GM21390 (cell line): Measurements from ENCODE around the gene MBD3L4.
"Not testable (repeated sequence)": the region's sequence is repeated elsewhere in the genome, so short reads cannot be mapped to it uniquely, and the experiment has no call there.

Experiments
- ATAC-seq: cut with Tn5 transposase; IDR thresholded peaks from one replicate; pipeline ENCODE4 v1.9.1; 2021; ENCODE audit not compliant: unreplicated experiment

MBD3L4 gene

GRCh38 chr19:7040079-7040478 is at the start of gene MBD3L4:
MBD3L4 (minus strand) TSS chr19:7040179; CDS start chr19:7040144, 35 bp downstream.
- not testable (repeated sequence) for ATAC-seq

DNA sequence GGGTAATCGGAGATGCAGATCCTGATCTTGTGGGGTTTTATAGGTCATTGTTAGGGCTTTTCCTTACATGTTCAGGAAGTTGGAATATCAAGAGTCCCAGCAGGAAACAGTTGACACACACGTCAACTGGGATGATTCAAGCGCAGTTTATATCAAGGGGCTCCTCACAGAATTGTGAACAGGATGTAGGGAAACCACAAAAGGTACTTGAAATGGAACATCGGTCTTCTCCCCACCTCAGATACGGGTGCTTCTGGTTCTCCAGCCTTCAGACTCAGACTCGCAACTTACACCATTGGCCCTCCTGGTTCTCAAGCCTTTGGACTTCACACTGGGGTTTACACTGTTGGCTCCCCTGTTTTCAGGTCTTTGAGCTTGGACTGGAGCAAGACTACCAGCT is 49.0 kb upstream of the MBD3L4 start:
- no peak for ATAC-seq

DNA sequence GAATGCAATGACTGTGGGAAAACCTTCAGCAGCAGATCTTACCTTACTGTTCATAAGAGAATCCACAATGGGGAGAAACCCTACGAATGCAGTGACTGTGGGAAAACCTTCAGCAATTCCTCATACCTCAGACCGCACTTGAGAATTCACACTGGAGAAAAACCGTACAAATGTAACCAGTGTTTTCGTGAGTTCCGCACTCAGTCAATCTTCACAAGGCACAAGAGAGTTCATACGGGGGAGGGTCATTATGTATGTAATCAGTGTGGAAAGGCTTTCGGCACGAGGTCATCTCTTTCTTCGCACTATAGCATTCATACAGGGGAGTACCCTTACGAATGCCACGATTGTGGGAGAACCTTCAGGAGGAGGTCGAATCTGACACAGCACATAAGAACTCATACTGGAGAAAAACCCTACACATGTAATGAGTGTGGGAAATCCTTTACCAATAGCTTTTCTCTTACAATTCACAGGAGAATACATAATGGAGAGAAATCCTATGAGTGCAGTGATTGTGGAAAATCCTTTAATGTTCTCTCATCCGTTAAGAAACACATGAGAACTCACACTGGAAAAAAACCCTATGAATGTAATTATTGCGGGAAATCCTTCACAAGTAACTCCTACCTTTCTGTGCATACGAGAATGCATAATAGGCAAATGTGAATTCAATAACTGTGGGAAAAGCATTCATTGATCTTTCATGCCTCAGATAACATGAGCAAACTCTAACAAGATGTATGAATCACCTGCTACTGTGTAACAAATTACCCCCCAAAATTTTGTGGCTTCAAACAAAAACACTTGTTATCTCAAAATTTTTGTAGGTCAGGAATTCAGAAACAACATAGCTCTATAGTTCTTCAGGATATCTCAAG is 43.3 kb upstream of the MBD3L4 start:
- no peak for ATAC-seq

DNA sequence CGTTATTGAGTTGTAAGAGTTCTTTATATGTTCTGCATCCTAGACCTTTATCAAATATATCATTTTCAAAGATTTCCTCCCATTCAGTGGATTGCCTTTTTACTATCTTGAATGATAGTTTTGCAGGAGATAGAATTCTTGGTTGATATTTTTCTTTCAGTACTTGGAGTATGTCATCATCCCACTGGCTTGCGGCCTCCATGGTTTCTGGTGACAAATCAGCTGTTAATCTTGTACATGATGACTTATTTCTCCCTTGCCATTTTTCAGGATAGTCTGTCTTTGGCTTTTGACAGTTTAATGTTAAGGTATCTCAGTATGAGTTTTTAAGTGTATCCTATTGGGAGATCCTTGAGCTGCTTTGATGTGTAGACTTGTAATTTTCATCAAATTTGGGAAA is 38.0 kb upstream of the MBD3L4 start:
- ATAC-seq: no peak

DNA sequence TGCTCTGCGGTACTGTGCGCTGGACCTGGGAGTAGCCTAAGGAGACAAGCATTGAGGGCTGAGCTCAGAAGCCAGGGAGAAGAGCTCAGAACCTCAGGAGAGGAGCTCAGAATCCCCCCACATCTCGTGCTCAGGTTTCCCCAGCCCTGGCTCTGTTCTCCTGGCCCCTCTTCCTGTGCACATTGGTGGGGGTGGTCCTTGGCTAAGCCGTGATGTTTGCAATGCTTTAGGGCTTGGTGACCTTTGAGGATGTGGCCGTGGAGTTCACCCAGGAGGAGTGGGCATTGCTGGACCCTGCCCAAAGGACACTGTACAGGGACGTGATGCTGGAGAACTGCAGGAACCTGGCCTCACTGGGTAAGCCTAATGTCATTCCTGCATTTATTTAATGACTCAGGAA is 36.2 kb upstream of the MBD3L4 start:
- no peak for ATAC-seq

GRCh38 chr19:7074705-7075282 is 34.8 kb upstream of the MBD3L4 start:
- ATAC-seq: no peak

DNA sequence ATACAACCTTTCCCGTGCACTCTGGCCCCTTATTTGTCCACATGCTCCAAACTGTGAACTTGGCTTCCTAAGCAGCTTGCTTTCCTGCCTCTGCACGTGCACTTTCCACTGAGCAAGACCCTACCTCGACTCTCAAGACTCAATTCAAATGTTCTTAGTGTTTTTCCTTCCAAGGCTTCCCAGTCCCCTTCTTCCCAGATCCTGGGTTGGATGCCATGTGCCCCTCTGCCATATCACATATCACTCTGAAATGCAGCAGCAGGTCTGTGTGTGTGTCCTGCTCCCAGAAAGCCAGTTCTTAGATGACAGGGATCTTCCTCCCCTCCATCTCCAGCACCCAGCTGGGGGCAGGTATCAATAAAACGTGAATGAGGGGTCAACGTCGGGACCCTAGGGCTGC is 32.6 kb upstream of the MBD3L4 start:
- no peak for ATAC-seq

DNA sequence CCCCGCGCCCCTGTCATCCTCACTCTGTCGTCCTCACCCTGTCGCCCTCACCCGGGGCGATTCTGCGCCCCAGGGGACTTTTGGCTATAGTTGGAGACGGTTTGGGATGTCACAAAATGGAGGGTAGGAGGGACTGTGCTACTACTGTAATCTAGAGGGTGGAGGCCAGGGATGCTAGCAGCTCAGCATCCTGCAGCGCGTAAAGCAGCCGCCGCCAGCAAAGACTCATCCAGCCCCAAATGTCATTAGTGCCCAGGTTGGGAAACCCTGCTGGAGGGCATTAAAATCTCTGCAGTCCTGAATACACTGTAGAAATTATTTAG is 29.9 kb upstream of the MBD3L4 start:
- ATAC-seq: peak; percentile 8

DNA sequence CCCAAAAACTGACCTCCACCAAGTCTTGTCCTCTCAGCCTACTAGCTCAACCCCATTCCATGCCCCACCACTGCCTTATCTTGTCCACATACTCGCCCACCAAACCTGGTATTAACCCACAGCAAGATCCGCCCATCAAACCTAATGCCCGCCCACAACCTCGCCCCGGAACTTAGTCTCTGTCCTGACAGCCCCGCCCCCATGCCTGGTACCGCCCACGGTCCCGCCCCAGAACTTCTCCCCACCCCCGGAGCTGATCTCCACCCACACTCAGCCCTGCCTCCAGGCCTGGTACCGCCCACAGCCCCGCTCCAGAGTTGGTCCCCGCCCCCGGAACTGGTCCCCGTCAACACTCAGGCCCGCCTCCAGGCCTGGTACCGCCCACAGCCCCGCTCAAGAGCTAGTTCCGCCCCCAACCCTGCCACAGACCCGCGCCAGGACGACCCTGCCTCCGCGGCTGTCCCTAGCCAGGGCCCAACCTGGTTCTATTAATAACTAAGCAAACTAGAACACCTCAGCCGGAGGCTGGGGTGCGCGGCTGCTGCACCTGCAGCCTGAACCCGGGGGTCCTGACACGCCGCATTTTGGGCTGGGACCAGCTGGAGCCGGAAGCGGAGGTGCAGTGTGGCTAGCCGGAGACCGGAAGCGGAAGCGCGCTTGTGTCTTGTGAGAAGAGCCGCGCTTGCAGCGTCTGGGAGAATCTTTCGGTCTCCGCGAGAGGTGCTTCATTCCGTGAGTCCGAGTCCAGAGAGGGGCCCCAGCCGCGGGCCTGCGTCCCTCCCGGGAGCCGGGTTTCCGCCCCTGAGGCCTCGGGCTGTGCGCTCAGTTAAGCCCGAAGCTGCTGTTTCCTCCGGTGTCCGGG is 29.3 kb upstream of the MBD3L4 start, which contains the start of gene ZNF557:
ZNF557 (plus strand) TSS at position 662 of the 862 bp plus-strand sequence. CDS start 5,372 bp downstream, outside the sequence.
- ATAC-seq: peak; percentile 89

DNA sequence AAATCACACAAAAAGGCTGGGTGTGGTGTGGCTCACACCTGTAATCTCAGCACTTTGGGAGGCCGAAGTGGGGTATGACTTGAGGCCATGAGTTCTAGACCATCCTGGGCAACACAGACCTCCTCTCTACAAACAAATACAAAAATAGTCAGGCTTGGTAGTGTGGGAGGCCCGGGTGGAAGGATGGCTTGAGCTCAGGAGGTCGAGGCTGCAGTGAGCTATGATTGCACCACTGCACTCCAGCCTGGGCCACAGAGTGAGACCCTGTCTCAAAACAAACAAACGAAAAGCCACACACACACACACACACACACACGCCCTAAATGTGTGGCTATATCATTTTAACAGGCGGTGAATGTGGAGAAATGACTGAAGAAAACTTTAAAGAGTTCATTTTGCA is 28.6 kb upstream of the MBD3L4 start:
- no peak for ATAC-seq

GRCh38 chr19:7067716-7068115 is 27.7 kb upstream of the MBD3L4 start:
- no peak for ATAC-seq

DNA sequence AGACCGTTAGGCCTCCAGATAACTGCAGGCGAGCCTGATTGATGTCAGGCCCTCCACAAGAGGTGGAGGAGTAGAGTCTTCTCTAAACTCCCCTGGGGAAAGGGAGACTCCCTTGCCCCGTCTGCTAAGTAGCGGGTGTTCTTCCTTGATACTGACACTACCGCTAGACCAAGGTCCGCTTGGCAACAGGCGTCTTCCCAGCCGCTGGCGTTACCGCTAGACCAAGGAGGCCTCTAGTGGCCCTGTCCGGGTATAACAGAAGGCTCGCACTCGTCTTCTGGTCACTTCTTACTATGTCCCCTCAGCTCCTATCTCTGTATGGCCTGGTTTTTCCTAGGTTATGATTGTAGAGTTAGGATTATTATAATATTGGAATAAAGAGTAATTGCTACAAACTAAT is 27.1 kb upstream of the MBD3L4 start:
- not testable (repeated sequence) for ATAC-seq

DNA sequence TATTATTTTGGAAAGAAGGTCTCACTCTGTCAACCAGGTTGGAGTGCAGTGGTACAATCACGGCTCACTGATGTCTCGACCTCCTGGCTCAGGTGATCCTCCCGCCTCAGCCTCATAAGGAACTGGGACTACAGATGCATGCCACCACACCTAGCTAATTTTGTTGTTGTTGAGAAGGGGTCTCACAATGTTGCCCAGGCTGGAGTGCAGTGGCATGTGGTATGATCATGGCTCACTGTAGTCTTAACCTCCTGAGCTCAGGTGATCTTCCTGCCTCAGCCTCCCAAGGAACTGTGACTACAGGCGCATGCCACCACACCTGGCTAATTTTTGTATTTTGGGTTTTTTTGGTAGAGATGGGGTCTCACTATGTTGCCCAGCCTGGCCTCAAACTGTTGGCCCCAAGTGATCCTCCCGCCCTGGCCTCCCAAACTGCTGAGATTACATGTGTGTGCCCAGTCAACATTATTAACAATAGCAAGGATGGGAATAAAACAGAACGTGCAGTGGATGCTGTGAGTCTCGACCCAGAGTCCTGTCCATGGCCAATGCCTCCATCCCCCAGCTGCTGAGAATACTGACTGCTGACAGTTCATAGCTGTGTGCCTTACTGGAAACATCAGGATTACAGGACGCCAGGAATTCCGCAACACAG is 23.9 kb upstream of the MBD3L4 start:
- ATAC-seq: no peak

GRCh38 chr19:7063339-7063738 is 23.4 kb upstream of the MBD3L4 start:
- no peak for ATAC-seq

DNA sequence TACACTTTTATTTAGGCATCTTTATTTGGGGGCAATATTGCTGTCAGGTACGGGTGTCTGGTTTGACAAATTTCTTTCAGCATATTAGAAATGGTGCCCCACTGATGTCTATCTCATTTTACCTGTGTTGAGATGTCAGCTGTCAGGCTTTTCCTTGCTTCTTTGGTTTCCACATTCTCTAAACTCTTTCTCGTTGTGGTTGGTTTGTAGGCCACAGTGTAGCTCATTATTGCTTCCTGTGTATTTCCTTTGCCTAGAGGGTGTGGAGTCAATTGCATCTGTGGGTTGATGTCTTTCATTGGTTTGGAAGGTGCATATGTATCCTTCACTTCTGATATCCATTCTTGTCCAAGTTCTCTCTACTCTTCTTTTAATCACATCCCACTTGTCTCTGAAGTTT is 20.0 kb upstream of the MBD3L4 start:
- ATAC-seq: not testable (repeated sequence)

- ATAC-seq: not testable (repeated sequence)
These were observed 18.6 kb upstream of the MBD3L4 start, which contains the start of gene MBD3L3 for GRCh38 chr19:7058576-7058975. MBD3L3 (minus strand) TSS chr19:7058676; CDS start chr19:7058605, 71 bp downstream.

DNA sequence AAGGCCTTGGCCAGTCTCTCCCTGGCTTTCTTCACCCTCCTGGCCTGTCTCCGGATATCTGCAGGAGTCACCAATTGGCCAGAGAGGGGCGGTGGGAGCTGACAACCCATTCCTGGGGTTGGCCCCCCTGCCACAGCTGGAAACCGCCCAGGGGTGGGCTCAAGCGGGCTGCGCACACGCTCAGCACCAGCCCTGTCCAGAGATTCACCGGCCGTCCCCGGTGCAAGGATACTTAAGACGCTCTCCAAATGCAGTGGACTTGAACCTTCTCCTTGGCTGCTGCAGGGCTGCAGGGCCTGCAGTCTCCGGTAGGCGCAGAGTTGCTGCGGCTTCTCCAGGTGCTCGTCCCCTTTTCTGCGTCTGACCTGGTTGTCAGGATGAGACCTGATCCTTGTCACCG is 16.4 kb upstream of the MBD3L4 start:
- not testable (repeated sequence) for ATAC-seq

GRCh38 chr19:7055679-7056078 is 15.7 kb upstream of the MBD3L4 start:
- not testable (repeated sequence) for ATAC-seq

DNA sequence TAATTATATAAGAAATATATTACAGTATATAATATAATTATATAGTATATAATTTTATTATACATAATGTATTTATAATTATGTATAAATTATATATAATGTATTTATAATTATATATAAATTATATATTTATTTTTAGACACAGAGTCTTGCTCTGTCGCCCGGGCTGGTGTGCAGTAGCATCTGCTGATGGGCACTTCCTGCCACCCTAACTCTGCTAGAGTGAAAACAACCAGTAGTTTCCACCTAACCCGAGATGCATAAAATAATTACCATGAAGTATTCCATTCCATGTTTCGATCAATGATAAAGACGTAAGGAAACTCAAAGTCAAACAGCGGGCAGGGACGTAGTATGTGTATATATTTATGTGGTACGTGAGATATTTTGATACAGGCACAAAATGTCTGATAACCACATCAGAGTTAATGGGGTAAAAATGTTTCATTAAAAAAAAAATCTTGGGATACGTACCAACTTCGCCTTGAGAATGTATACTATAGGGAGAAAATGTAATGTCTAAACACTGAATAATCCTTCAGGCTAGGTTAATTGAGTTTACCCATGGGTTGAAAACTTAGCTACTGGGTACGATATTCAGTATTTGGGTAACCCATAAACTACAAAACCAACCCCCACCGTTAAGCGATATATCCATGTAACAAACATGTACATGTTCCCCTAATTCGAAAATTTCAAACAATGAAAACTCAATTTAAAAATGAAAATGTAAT is 14.8 kb upstream of the MBD3L4 start:
- ATAC-seq: not testable (repeated sequence)

DNA sequence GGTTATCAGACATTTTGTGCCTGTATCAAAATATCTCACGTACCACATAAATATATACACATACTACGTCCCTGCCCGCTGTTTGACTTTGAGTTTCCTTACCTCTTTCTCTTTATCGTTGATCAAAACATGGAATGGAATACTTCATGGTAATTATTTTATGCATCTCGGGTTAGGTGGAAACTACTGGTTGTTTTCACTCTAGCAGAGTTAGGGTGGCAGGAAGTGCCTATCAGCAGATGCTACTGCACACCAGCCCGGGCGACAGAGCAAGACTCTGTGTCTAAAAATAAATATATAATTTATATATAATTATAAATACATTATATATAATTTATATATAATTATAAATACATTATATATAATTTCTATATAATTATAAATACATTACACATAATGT is 12.9 kb upstream of the MBD3L4 start:
- not testable (repeated sequence) for ATAC-seq
